ENCODE measurements around the gene BRD4. TPM values are rescaled to one million over a fixed set of nuclear protein-coding genes. Genes with fewer than 3 reads are reported as not detected.
A peak's percentile ranks its signal among the peaks of the same experiment; 100 is the strongest.

BRD4 gene
- total and polyA plus RNA-seq, 2 of the 13 experiments (the other 11 are each of a cell fraction or from before 2014, with no cell fraction given), result 10.5 to 11.4 TPM

- TF ChIP-seq, protein P1, sequence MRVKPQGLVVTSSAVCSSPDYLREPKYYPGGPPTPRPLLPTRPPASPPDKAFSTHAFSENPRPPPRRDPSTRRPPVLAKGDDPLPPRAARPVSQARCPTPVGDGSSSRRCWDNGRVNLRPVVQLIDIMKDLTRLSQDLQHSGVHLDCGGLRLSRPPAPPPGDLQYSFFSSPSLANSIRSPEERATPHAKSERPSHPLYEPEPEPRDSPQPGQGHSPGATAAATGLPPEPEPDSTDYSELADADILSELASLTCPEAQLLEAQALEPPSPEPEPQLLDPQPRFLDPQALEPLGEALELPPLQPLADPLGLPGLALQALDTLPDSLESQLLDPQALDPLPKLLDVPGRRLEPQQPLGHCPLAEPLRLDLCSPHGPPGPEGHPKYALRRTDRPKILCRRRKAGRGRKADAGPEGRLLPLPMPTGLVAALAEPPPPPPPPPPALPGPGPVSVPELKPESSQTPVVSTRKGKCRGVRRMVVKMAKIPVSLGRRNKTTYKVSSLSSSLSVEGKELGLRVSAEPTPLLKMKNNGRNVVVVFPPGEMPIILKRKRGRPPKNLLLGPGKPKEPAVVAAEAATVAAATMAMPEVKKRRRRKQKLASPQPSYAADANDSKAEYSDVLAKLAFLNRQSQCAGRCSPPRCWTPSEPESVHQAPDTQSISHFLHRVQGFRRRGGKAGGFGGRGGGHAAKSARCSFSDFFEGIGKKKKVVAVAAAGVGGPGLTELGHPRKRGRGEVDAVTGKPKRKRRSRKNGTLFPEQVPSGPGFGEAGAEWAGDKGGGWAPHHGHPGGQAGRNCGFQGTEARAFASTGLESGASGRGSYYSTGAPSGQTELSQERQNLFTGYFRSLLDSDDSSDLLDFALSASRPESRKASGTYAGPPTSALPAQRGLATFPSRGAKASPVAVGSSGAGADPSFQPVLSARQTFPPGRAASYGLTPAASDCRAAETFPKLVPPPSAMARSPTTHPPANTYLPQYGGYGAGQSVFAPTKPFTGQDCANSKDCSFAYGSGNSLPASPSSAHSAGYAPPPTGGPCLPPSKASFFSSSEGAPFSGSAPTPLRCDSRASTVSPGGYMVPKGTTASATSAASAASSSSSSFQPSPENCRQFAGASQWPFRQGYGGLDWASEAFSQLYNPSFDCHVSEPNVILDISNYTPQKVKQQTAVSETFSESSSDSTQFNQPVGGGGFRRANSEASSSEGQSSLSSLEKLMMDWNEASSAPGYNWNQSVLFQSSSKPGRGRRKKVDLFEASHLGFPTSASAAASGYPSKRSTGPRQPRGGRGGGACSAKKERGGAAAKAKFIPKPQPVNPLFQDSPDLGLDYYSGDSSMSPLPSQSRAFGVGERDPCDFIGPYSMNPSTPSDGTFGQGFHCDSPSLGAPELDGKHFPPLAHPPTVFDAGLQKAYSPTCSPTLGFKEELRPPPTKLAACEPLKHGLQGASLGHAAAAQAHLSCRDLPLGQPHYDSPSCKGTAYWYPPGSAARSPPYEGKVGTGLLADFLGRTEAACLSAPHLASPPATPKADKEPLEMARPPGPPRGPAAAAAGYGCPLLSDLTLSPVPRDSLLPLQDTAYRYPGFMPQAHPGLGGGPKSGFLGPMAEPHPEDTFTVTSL (CRISPR knock-in tag; IDR thresholded peaks at IDR 0.05; ENCODE audit: borderline replicate concordance), result peak; percentile 32; the same call in 1 of the 2 replicates
- no peak for TF ChIP-seq SKIL (CRISPR knock-in tag; IDR thresholded peaks at IDR 0.05; ENCODE audit: borderline replicate concordance)
- no peak for TF ChIP-seq ZNF512 (CRISPR knock-in tag; IDR thresholded peaks at IDR 0.05)
- peak; percentile 73; the same call in 1 of the 2 replicates for TF ChIP-seq ZNF616 (CRISPR knock-in tag; IDR thresholded peaks at IDR 0.05; ENCODE audit: low read depth)
- TF ChIP-seq RBFOX2 (IDR thresholded peaks at IDR 0.05; ENCODE audit: low read depth, low read length), result 0 out of 2 replicates have a peak, but pooled peaks have one; percentile 24
- peak; percentile 59; the same call in 1 of the 2 replicates for TF ChIP-seq ZBTB21 (CRISPR knock-in tag; IDR thresholded peaks at IDR 0.05)
- TF ChIP-seq MTF1 (CRISPR knock-in tag; IDR thresholded peaks at IDR 0.05), result no peak
- no peak for TF ChIP-seq ZNF883 (CRISPR knock-in tag; IDR thresholded peaks at IDR 0.05; ENCODE audit: not compliant biosample characterization)
- TF ChIP-seq ISX (CRISPR knock-in tag; conservative IDR thresholded peaks at IDR 0.05), result no peak
- TF ChIP-seq ZNF552 (CRISPR knock-in tag; IDR thresholded peaks at IDR 0.05; ENCODE audit: borderline replicate concordance), result no peak
- TF ChIP-seq MIXL1 (CRISPR knock-in tag; IDR thresholded peaks at IDR 0.05), result 0 out of 2 replicates have a peak, but pooled peaks have one; percentile 12
- no peak for TF ChIP-seq ZNF569 (CRISPR knock-in tag; IDR thresholded peaks at IDR 0.05; ENCODE audit: borderline replicate concordance)
- TF ChIP-seq, protein P2, sequence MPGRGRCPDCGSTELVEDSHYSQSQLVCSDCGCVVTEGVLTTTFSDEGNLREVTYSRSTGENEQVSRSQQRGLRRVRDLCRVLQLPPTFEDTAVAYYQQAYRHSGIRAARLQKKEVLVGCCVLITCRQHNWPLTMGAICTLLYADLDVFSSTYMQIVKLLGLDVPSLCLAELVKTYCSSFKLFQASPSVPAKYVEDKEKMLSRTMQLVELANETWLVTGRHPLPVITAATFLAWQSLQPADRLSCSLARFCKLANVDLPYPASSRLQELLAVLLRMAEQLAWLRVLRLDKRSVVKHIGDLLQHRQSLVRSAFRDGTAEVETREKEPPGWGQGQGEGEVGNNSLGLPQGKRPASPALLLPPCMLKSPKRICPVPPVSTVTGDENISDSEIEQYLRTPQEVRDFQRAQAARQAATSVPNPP (CRISPR knock-in tag; IDR thresholded peaks at IDR 0.05), result no peak
- no peak for TF ChIP-seq REL (CRISPR knock-in tag; conservative IDR thresholded peaks at IDR 0.05)
These were observed 35.4 kb downstream of the BRD4 start (continued) for GRCh38 chr19:15296841-15297415.
